ENCODE data around the gene METRN. TPM values are rescaled to one million over a fixed set of nuclear protein-coding genes. Genes with fewer than 3 reads are reported as not detected.

METRN gene
- total and polyA plus RNA-seq, 3 donors from 2014 or later, result 21.0 to 50.6 (median 34.9) TPM

GRCh38 chr16:668519-669171 lies 46.3 kb upstream of the METRN start:
- DNase-seq, result no peak
- Histone ChIP-seq H3K4me3 (peak overlapping the region; percentile 85 to 98), H3K4me1 (peaks cover 13% of the 10 kb centered on the region), H3K36me3 (ENCODE audit: low read depth, missing control alignments) (no peaks in the 10 kb centered on the region), H3K27me3 (no peaks in the 10 kb centered on the region), H3K27ac (peak overlapping the region; percentile 77 to 80), H3K9me3 (no peaks in the 10 kb centered on the region)
- no peak for TF ChIP-seq POLR2A (IDR thresholded peaks at IDR 0.05)
- TF ChIP-seq CTCF (IDR thresholded peaks at IDR 0.05), result no peak
- 4 to 14% methylated on average over 7 to 40 of the region's 50 CpGs for WGBS, 2 donors
- intact Hi-C loops (cut with DNase I; ENCODE audit: low total_unique reads), result loop anchor here (10.0 kb wide), 1 partner anchor 84 kb away; no protein-coding TSS in a partner anchor

- TF ChIP-seq CTCF (IDR thresholded peaks at IDR 0.05), result no peak
- no peak for TF ChIP-seq POLR2A (IDR thresholded peaks at IDR 0.05)
- H3K36me3 ChIP-seq (ENCODE audit: low read depth, missing control alignments), result no peaks in the 10 kb centered on the region
- intact Hi-C loops (cut with DNase I; ENCODE audit: low total_unique reads), result loop anchor here (10.0 kb wide), 1 partner anchor 85 kb away; no protein-coding TSS in a partner anchor
- no peak overlapping the region for H3K4me3 ChIP-seq
- H3K27me3 ChIP-seq, result no peaks in the 10 kb centered on the region
- WGBS, 2 donors, result 88 to 92% methylated on average over 8 to 13 of the region's 13 CpGs
- H3K27ac ChIP-seq, result no peak overlapping the region
- no peak for DNase-seq
- H3K4me1 ChIP-seq, result peaks cover 19% of the 10 kb centered on the region
- H3K9me3 ChIP-seq, result no peaks in the 10 kb centered on the region
Observed at GRCh38 chr16:669666-670065, 45.3 kb upstream of the METRN start.

- intact Hi-C loops (cut with DNase I; ENCODE audit: low total_unique reads), result no loop called here
- no peaks in the 10 kb centered on the region for H3K36me3 ChIP-seq (ENCODE audit: low read depth, missing control alignments)
- WGBS, 2 donors, result 93 to 96% methylated on average over 14 to 43 of the region's 52 CpGs
- H3K4me1 ChIP-seq, result peaks cover 26% of the 10 kb centered on the region
- DNase-seq, result no peak
- TF ChIP-seq CTCF (IDR thresholded peaks at IDR 0.05) (no peak), POLR2A (IDR thresholded peaks at IDR 0.05) (no peak)
- no peaks in the 10 kb centered on the region for H3K9me3 ChIP-seq
- no peak overlapping the region for H3K4me3 ChIP-seq
- no peak overlapping the region for H3K27ac ChIP-seq
- H3K27me3 ChIP-seq, result no peaks in the 10 kb centered on the region
Observed at GRCh38 chr16:670485-671352, 44.2 kb upstream of the METRN start.

- TF ChIP-seq CTCF (IDR thresholded peaks at IDR 0.05) (no peak), POLR2A (IDR thresholded peaks at IDR 0.05) (no peak)
- no peak for DNase-seq
- H3K4me3 ChIP-seq, result no peak overlapping the region
- WGBS, 2 donors, result 85 to 92% methylated on average over 20 to 33 of the region's 40 CpGs
- H3K9me3 ChIP-seq, result no peaks in the 10 kb centered on the region
- no peaks in the 10 kb centered on the region for H3K27me3 ChIP-seq
- peaks cover 30% of the 10 kb centered on the region for H3K4me1 ChIP-seq
- no peak overlapping the region for H3K27ac ChIP-seq
- intact Hi-C loops (cut with DNase I; ENCODE audit: low total_unique reads), result no loop called here
- no peaks in the 10 kb centered on the region for H3K36me3 ChIP-seq (ENCODE audit: low read depth, missing control alignments)
Observed at GRCh38 chr16:671353-672131, 43.4 kb upstream of the METRN start.
